DMS79 treated with DMSO at 0.1 percent for 48 hours (cell line): ENCODE measurements around the gene STK39.
"Not testable (repeated sequence)": the region's sequence is repeated elsewhere in the genome, so short reads cannot be mapped to it uniquely, and the experiment has no call there.

Experiments used
- DNase-seq: peaks from one replicate; lab custom pipeline; 2025; lab: John Stamatoyannopoulos, UW

The STK39 gene

GRCh38 chr2:168086851-168087250 is 160.5 kb downstream of the STK39 start:
- no peak for DNase-seq

DNA sequence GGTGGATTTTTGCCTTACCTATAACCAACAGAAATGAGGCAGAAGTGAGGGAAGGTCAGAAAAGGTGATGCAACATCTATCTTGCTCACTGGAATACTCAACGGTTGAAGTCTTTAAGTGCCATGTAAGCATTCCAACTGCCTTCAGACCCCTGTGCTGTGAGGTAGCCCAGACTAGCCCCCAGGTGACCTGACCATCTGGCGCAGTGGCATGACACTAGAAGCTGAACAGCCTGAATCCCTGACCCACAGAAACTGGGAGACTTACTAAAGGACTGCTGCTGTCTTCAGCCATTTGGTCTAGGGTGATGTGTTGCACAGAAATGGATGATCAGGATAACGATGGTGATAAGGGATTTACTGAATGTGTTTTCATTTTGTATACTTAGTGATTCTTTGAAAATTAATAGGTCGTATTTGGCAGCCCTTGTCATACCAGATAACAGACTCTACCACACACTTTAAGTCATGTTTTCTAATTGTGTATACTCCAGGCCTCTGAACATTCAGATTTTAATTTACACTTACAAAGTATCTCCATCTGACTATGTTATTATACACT is 161.5 kb downstream of the STK39 start:
- DNase-seq: no peak

- no peak for DNase-seq
These were observed 163.1 kb downstream of the STK39 start for GRCh38 chr2:168084288-168084687.

GRCh38 chr2:168081452-168081851 is 165.9 kb downstream of the STK39 start:
- DNase-seq: not testable (repeated sequence)

DNA sequence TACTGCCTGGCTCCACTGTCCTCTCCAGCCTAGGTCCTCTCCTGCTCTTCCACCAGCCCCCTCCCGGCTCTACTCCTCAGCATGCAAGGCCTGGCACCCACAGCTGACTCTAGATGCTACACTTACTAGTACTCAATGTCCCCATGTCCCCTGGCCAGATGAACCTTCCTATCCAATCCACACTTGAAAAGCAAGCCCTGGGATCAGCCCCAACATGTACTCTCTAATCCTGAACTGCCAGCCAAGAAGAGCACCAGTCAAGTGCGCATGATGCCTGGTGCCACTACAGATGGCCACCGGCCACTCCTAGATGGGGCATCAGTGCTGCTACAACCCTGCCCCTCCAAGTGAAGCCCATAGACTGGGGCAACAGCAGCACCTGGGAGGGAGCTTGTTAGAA is 168.2 kb downstream of the STK39 start:
- no peak for DNase-seq

DNA sequence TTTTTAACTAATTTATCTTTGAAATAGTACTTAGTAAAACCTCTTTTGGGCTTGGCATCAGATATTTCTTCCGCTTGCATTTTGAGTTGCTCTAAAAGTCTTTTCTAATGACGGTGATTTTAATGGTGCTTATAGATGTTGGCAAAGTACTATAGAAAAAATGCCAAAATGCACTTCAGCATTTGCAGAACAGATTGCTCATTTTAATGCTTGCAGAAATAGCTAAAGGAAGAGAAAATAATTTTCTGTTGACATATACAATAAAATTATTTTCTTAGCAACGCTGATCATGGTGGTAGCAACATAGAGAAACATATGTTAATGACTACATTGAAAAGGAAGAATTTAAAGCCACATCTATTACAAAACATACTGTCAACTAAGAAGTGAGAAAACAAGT is 170.7 kb downstream of the STK39 start:
- no peak for DNase-seq

- no peak for DNase-seq
These were observed 171.9 kb downstream of the STK39 start for GRCh38 chr2:168075446-168075845.

DNA sequence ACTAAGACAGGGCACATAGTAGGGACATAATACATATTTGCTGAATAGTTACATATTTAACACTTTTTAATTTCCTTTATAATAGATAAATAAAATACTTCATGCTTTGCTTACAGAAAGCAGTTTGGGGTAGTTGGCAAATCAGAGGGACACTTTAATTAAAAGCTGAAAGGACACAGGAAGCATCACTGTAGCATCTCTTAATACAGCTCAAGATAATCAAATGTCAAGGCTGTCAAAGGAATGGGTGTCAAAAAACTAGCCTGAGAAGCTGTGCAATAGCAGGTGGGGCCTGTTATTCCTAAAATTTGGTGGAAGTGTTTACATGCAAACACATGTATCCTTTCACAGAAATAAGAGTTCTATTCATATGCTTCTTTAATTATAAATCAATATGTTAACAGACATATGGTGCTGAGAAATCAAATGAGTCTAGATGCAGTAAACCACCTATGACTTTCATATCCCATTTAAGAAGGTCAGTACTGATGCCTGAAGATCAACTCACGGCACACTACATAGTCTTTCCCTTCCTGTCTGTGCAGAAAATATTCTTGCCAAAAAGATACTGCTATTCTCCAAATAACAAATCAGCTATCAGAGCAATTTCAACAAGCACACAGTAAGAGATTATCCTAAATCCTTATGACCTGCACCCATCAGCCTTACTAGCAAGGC is 174.6 kb downstream of the STK39 start:
- no peak for DNase-seq

- DNase-seq: no peak
These were observed 183.1 kb downstream of the STK39 start for GRCh38 chr2:168064011-168064998.

GRCh38 chr2:168062936-168063335 is 184.5 kb downstream of the STK39 start:
- DNase-seq: no peak

DNA sequence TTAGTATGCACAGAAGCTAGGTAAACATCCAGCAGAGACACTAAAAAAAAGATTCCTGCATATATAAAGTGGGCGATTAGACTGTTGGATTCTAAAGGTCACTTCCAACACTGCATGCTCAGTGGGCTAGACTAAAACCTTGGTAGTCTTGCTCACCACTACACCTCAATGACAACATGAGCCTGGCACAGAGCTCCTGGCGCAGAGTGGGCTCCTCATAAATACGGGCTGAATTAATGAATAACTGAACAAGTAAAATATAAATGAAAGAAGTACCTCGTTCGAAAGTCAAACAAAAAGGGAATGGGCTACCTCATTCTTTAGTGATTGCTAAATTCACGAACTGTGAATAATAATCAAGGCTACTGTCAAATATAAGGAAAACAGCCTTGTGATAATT is 185.3 kb downstream of the STK39 start:
- DNase-seq: no peak

GRCh38 chr2:168060986-168061750 is 186.2 kb downstream of the STK39 start:
- DNase-seq: no peak

DNA sequence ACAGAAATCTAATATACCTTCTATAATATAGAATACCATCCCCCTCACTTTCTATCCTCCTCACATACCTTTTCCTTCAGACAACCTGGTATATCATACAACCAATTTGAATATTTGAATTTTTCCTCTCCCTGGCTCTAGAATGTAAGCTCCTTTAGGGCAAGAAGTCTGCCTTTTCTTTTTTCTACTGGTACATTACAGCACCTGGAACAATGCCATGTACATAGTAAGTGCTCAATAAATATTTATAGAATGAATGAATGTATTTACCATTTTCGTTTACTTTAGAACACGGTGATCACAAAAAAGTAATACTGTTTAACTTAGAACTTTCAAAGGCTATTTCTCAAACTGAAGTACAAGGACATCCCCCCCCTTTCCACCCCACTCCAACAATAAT is 187.6 kb downstream of the STK39 start:
- DNase-seq: no peak

DNA sequence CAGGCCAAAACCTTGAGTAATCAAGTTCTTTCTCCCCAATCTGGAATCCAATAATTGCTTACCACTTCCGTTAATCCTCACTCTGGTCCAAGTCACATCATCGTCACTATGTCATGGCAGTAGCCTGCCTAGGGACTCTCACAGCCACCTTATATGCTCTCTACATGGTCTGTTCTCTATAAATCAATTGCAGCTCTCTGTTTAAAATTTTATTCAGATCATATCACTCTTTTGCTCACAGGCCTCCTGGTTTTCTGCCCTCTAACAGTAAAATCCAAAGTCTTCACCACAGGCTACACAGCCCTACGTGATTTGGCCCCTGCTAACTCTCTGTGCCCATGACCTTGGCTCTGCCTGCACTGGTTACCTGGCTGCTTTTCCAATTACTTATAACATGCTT is 188.7 kb downstream of the STK39 start:
- DNase-seq: no peak

DNA sequence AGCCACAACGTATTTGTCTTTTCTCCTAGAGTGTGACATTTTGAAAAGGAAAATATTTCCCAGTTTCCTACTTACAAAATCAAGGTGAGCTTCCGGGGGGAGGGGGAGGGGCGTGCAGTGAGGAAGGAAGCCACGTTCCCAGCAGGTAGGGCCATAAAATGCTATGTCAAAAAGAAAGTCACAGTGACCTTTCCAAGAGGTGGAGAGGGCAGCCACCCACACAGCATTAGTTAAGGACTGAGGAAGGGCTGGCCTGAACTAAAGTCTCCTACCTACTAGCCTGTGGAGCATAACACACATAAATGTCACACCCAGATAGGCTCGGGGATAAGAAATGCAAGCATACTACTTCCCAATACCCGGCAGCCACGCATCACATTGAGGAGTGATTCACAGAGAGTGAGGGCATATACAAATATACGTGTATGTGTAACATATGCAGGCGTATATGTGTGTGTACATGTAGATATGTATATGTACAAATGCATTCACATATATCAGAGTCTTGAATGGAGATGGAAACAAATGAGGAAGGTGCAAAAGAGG is 191.1 kb downstream of the STK39 start:
- no peak for DNase-seq

DNA sequence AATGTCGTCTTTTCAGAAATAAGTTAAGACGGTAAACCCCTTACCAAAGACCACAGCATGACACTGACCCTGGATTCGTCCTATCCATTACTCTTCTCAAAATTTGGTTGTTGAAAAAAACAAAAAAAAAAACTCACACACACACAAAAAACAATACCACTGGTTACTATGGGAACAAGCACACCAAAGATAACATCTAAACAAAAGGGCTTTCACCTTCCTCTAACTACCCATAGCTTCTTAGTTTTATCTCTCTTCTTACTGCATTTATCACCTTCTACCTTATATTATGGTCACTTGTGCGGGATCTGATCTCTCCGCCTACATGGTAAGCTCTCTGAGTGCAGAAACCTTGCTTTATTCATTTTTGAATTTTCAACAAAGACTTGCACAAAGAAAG is 192.7 kb downstream of the STK39 start:
- DNase-seq: no peak

DNA sequence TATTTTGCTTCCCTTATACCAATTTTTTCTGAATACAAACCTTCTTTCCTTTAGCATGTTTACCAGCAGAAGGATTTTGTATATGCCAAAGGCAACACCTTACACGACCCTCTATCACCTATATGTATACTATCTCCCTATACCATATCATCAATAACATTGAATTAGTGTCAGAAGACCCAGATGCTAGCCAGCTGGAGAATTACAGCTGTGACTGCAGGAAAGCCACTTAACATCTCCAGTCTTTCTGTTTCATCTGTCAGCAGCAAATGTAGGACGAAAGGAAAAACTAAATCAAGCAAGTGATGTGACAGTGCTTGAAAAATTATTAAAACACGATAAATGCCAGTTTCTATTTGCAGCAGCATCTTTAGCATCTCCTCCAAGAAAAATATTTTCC is 193.7 kb downstream of the STK39 start:
- DNase-seq: no peak

GRCh38 chr2:168052773-168053172 is 194.6 kb downstream of the STK39 start:
- no peak for DNase-seq

DNA sequence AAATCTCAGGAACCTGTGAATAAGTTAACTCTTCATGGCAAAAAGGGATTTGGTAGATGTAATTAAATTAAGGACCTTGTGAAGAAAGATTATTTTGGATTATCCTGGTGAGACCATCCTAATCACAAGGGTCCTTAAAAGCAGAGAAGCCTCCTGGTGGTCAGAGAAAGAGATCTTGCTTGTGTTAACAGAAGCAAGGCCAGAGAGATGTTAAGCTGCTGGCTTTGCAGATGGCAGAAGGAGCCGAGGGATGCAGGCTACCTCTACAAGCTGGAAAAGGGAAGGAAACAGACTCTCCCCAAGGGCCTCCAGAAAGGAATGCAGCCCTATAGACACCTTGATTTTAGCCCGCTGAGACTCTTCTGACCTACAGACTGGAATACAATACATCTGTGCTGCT is 197.0 kb downstream of the STK39 start:
- no peak for DNase-seq

GRCh38 chr2:168049609-168050008 is 197.8 kb downstream of the STK39 start:
- no peak for DNase-seq

- no peak for DNase-seq
These were observed 200.2 kb downstream of the STK39 start for GRCh38 chr2:168047091-168047690.

DNA sequence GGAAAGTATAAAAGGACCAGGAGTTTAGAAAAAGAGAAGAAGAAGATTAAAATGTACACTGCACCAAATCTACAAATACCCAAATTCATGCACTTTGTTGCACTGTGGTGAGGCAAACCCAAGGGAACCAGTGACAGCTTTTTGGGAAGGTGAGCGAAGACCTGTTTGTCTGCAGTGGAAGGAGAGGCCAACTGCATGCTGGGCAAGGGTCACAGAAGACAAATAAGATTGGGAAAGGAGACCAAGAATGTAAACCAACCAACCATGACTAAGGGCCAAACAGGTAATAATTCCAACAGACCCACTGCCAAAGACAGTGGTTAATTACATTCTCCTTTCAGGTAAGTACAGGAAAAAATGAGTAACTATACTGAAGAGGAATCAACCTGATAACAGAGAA is 202.8 kb downstream of the STK39 start:
- DNase-seq: no peak
